Neutrophil (primary cell): ENCODE data around the gene IL19.

Experiments used
- H3K27ac ChIP-seq: fragments of 200-600 bp; sonication (generic); 2 replicates; pipeline ENCODE4 v1.5.1; 2016; ENCODE audit warnings: mild to moderate bottlenecking, moderate library complexity
- H3K27me3 ChIP-seq: fragments of 200-600 bp; sonication (generic); 2 replicates; pipeline ENCODE4 v1.6.0; 2016; ENCODE audit warnings: mild to moderate bottlenecking
- H3K36me3 ChIP-seq: fragments of 200-600 bp; sonication (generic); 2 replicates; pipeline ENCODE4 v1.5.1; 2017
- H3K4me1 ChIP-seq, 2 experiments: fragments of 200-600 bp in 1 of 2; sonication (generic) in 1 of 2; 1 replicate in 1 of 2; 2 replicates in 1 of 2; pipeline versions ENCODE4 v1.5.1 to v1.6.1; 2013 to 2016; ENCODE audit warnings: low read depth in 1 of 2, low read length in 1 of 2, mild to moderate bottlenecking in 1 of 2, moderate library complexity in 1 of 2; ENCODE audit not compliant: control insufficient read depth in 1 of 2, insufficient read depth in 1 of 2
- H3K4me3 ChIP-seq, 2 experiments: fragments of 200-600 bp in 1 of 2; sonication (generic) in 1 of 2; 1 replicate in 1 of 2; 2 replicates in 1 of 2; pipeline ENCODE4 v1.5.1; 2013 to 2016; ENCODE audit warnings: low read depth in 1 of 2, low read length in 1 of 2, mild to moderate bottlenecking in 1 of 2, moderate library complexity in 1 of 2
- H3K9me3 ChIP-seq: fragments of 200-600 bp; sonication (generic); 2 replicates; pipeline ENCODE4 v1.5.1; 2016
- CTCF ChIP-seq: fragments of 200-600 bp; sonication (generic); IDR thresholded peaks from 2 replicates; pipeline ENCODE4 v1.5.1; 2016; ENCODE audit warnings: antibody characterized with exemption

IL19 gene

DNA sequence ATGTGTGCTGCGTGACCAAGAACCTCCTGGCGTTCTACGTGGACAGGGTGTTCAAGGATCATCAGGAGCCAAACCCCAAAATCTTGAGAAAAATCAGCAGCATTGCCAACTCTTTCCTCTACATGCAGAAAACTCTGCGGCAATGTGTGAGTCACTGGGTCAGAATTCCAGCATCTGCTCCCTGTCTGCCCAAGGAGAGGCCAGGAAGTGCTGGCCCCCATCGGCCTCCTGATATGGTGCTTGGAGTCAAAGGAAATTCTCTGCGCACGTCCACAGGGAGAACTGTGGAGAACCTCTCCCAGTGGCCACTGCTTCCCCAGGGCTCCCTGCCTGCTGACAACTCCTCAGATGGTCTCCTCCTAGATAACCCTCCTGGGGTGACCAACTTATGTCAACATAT, 69.3 kb downstream of the IL19 start:
- Histone ChIP-seq H3K4me1 (no peaks in the 10 kb centered on the region), H3K9me3 (no peaks in the 10 kb centered on the region), H3K36me3 (no peaks in the 10 kb centered on the region), H3K4me3 (no peak overlapping the region), H3K27me3 (no peaks in the 10 kb centered on the region), H3K27ac (no peak overlapping the region)
- TF ChIP-seq CTCF, result no peak

GRCh38 chr1:206841609-206842323, 71.2 kb downstream of the IL19 start:
- Histone ChIP-seq H3K9me3 (no peaks in the 10 kb centered on the region), H3K27me3 (no peaks in the 10 kb centered on the region), H3K4me1 (no peaks in the 10 kb centered on the region), H3K4me3 (no peak overlapping the region), H3K27ac (no peak overlapping the region), H3K36me3 (no peaks in the 10 kb centered on the region)
- TF ChIP-seq CTCF, result no peak

GRCh38 chr1:206842854-206843253, 72.3 kb downstream of the IL19 start:
- Histone ChIP-seq H3K27me3 (no peaks in the 10 kb centered on the region), H3K27ac (no peak overlapping the region), H3K9me3 (no peaks in the 10 kb centered on the region), H3K36me3 (no peaks in the 10 kb centered on the region), H3K4me3 (no peak overlapping the region), H3K4me1 (no peaks in the 10 kb centered on the region)
- no peak for TF ChIP-seq CTCF

- Histone ChIP-seq H3K27ac (no peak overlapping the region), H3K27me3 (no peaks in the 10 kb centered on the region), H3K36me3 (no peaks in the 10 kb centered on the region), H3K4me3 (no peak overlapping the region), H3K4me1 (no peaks in the 10 kb centered on the region), H3K9me3 (no peaks in the 10 kb centered on the region)
- TF ChIP-seq CTCF, result no peak
These were observed 73.1 kb downstream of the IL19 start for GRCh38 chr1:206843626-206844025.

DNA sequence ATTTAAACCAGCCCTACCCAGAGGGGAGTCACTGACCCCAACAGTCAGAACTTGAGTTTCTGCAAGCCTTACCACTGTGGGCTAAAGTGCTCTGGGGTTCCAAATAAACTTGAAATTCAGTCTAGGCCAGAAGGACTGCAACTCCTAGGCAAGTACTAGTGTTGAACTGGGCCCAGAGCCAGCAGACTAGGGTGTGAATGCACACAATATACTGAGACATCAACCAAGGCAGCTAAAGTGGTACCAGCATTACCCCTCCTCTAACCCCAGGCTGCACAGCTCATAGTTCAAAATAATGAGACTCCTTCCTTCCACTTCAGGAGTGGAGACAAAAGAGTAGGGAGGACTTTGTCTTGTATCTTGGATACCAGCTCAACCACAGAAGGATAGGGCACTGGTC, 75.9 kb downstream of the IL19 start:
- no peaks in the 10 kb centered on the region for H3K9me3 ChIP-seq
- no peak overlapping the region for H3K4me3 ChIP-seq
- no peaks in the 10 kb centered on the region for H3K27me3 ChIP-seq
- H3K36me3 ChIP-seq, result no peaks in the 10 kb centered on the region
- no peak overlapping the region for H3K27ac ChIP-seq
- H3K4me1 ChIP-seq, result no peaks in the 10 kb centered on the region
- TF ChIP-seq CTCF, result no peak
